ENCODE measurements around the gene SHLD3. TPM values are rescaled to one million over a fixed set of nuclear protein-coding genes. Genes with fewer than 3 reads are reported as not detected.
"Not testable (repeated sequence)": the region's sequence is repeated elsewhere in the genome, so short reads cannot be mapped to it uniquely, and the experiment has no call there.

Gene SHLD3
- 4.1 TPM for polyA plus RNA-seq (2012; ENCODE audit: insufficient read depth, insufficient read length)

DNA sequence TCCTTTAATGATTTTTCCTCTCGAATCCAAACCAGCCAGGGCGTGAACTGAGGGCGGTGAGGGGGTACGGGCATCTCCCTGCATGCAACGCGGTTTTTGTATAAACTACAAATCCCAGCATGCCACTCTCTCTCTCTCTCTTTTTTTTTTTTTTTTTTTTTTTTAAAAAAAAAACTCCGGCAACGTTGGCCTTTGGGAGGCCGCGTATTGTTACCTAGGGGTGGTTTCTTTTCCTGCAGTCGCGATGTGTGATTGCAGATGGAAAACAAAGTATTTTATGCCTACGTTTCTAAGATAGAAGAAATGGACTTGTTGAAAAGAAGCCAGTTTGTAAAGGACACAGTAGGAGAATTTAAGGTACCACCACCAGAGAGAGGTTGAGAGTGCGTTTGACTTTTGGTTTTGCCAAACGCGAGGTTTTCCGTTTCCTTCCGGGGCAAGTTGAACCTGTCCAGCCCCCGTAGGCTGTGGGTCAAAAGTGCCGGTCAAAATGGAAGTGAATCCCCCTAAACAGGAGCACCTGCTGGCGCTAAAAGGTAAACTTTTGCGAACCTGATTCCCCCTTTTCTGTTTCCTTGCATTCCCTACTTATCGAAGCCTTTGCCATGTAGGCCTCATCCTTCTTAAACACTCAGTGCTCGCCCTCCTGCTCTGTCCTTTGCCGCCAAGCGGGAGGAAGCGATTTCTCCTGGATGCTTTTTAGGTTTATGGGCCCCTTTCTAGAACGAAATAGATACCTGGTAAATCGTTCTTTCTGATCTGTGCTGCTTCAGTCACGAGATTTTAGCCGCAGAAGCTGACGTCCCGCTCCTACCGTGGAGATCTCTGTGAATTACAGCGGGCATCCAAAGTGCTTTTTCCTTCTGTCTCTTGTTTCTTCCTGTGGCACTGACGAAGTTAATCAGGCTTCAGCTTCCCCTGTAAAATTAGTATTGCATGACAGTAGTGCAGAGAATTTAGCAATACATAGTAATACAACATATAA lies at the start of gene SHLD3, which contains the start of gene TRAPPC13:
Gene SHLD3 (plus strand): TSS at position 457 of the 985 bp plus-strand sequence. CDS start 4,561 bp downstream, outside the sequence.
Gene TRAPPC13 (plus strand): TSS at position 457 of the 985 bp plus-strand sequence. CDS start 34 bp downstream, at position 491.
- DNase-seq (ENCODE audit: low read depth, low spot score), result peak; percentile 91
- peak within 1 kb of the TSS; percentile 97 for H3K4me3 ChIP-seq (ENCODE audit: low read length)

DNA sequence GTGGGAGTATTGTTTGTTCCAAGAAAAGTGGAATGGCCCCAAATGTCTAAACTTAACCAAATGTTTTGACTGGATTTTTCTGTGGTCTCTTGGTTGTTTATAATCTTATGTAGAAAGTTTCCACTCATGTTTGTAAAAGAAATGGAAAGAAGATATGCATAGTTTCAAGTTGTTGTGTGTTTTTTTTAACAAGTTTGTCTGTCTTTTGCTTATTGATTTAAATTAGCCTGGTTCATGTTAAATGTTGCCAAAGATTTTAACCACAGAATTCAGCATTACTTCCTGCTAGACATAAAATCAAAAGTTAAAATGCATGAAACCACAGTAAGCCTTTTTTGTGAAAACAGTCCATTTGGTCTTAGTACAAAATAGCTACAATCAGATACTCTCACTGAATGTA lies 47.7 kb upstream of the SHLD3 start:
- DNase-seq (ENCODE audit: low read depth, low spot score), result no peak
- no peak overlapping the region for H3K4me3 ChIP-seq (ENCODE audit: low read length)

DNA sequence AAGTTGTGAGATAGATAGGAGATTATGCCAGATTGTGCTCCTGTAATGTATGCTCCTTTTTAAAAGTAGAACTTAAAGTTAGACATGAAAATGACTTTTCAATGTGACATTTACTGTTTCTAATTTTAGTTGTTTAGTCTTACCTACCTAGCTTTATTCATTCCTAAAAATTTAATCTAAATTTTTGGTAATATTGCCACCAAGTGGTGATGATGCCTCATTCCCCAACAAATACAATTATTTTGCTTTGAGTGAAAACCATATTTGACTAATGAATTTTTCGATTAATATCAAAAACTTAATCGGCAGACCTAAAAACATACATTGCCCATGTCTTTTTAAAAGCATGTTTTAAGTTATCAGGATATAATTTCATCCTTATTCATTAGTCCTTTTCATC lies 36.1 kb upstream of the SHLD3 start:
- DNase-seq (ENCODE audit: low read depth, low spot score), result no peak
- H3K4me3 ChIP-seq (ENCODE audit: low read length), result no peak overlapping the region

- not testable (repeated sequence) for H3K4me3 ChIP-seq (ENCODE audit: low read length); DNase-seq (ENCODE audit: low read depth, low spot score)
Observed at GRCh38 chr5:65601761-65602160, 23.1 kb upstream of the SHLD3 start.

- no peak overlapping the region for H3K4me3 ChIP-seq (ENCODE audit: low read length)
- no peak for DNase-seq (ENCODE audit: low read depth, low spot score)
Observed at GRCh38 chr5:65611524-65611923, 13.3 kb upstream of the SHLD3 start.

DNA sequence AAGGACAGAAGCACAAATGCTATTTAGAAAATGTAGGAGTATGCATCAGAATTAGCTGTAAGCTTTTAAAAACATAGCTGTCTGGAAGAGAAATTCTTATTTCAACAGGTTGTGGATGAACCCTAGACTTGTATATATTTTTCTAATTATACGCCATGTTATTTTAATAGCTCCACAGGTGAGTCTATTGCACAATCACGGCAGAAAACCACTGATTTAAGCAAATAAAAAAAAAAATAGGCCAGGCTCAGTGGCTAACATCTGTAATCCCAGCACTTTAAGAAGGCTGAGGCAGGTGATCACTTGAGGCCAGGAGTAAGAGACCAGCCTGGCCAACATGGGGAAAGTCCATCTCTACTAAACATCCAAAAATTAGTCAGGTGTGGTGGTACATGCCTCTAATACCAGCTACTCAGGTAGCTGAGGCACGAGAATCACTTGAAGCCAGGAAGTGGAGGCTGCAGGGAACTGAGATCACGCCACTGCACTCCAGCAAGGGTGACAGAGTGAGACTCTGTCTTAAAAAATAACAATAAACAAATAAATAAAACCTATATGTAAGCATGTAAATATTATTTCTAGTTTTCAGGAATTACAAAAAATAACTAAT lies 12.4 kb upstream of the SHLD3 start:
- DNase-seq (ENCODE audit: low read depth, low spot score), result no peak
- no peak overlapping the region for H3K4me3 ChIP-seq (ENCODE audit: low read length)

- no peak for DNase-seq (ENCODE audit: low read depth, low spot score)
Observed at GRCh38 chr5:65620021-65620420, 4.8 kb upstream of the SHLD3 start.

DNA sequence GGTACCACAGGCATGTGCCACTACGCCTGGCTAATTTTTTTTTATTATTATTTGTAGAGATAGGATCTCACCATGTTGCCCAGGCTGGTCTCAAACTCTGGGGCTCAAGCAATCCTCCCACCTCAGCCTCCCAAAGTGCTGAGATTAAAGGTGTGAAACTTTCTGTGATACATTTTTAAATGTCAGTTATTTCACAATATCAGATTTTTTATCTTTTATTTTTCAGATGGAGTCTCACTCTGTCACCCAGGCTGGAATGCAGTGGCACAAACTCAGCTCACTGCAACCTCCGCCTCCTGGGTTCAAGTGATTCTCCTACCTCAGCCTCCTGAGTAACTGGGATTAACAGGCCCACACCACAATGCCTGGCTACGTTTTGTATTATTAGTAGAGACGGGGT lies 2.9 kb upstream of the SHLD3 start:
- DNase-seq (ENCODE audit: low read depth, low spot score); H3K4me3 ChIP-seq (ENCODE audit: low read length): not testable (repeated sequence)

More at GRCh38 chr5:65620021-65620420, 4.8 kb upstream of the SHLD3 start:
- no peak overlapping the region for H3K4me3 ChIP-seq (ENCODE audit: low read length)

DNA sequence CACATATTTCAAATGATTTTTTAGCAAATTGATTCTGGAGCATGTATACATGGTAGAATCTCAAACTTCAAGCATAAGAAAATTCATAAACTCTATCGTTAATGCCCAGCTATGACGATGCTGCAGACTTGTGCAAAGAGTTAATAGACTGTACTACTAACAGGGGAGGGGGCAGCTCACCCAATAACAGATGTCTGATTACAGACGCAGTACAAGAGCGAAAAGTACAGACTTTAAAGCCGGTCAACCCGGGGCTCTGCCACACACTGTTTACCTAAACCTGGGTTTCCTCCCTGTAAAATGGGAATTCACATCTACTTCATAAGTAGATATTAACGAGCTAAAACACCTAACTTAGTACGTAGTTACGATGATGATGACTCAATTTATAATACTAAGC lies 1.3 kb upstream of the SHLD3 start:
- no peak for DNase-seq (ENCODE audit: low read depth, low spot score)
- H3K4me3 ChIP-seq (ENCODE audit: low read length), result peak overlapping the region; percentile 97

DNA sequence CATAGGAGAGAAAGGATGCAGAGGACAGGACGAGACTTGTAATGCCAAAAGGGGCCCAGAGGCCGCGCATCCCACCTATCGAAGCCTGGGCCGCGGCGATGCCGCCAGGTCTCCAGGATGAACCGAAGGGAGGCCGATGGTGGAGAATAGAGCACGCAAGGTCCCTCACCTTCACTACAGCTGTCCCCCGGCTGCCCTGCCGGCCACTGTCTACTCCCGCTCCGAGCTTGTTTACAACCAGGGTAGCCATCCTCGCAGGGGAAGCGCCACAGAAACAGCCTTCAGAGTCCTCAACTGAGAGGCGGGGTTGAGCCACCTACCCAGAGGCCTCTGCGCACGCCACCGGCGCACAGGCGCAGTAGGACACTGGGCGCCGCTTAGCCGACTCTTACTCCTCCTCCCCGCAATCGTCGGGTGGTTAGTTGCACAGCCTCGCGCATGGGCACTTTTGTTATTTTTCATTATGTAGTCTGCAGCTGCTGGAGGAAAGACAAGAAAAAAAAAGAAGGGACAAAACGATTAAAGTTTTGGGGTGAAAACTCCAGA lies 729 bp upstream of the SHLD3 start, which contains the start of gene TRIM23:
Gene TRIM23 (minus strand): TSS at position 309 of the 546 bp plus-strand sequence. CDS start 59 bp downstream, at position 250.
- H3K4me3 ChIP-seq (ENCODE audit: low read length), result peak within 1 kb of the TSS; percentile 97
- peak; percentile 90 for DNase-seq (ENCODE audit: low read depth, low spot score)

DNA sequence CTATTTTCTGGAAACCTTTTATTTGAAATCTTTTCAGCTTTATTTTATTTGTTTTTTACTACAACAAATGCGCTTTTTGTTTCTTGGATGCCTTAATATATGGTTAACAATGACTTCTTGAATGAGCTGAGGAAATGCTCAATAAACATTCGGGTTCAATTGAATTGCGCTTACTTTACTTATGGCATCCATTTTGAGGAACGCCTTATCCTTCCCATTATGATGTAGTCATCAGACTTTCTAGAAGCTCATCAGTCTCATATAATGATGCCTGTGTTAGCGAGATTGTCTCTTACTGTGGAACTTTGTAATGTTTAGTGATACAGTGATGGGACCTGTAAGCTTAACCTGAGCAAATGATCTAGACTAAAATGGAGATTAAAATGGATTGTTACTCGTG lies 916 bp downstream of the SHLD3 start:
- DNase-seq (ENCODE audit: low read depth, low spot score), result no peak
- H3K4me3 ChIP-seq (ENCODE audit: low read length), result peak overlapping the region; percentile 97

- no peak for DNase-seq (ENCODE audit: low read depth, low spot score)
- H3K4me3 ChIP-seq (ENCODE audit: low read length), result no peak overlapping the region
Observed at GRCh38 chr5:65630981-65631380, 6.2 kb downstream of the SHLD3 start.

- DNase-seq (ENCODE audit: low read depth, low spot score), result no peak
- H3K4me3 ChIP-seq (ENCODE audit: low read length), result no peak overlapping the region
Observed at GRCh38 chr5:65640240-65640639, 15.4 kb downstream of the SHLD3 start.

GRCh38 chr5:65646938-65647337 lies 22.1 kb downstream of the SHLD3 start:
- no peak for DNase-seq (ENCODE audit: low read depth, low spot score)
- no peak overlapping the region for H3K4me3 ChIP-seq (ENCODE audit: low read length)

GRCh38 chr5:65647941-65648340 lies 23.1 kb downstream of the SHLD3 start:
- DNase-seq (ENCODE audit: low read depth, low spot score), result no peak
- H3K4me3 ChIP-seq (ENCODE audit: low read length), result no peak overlapping the region

DNA sequence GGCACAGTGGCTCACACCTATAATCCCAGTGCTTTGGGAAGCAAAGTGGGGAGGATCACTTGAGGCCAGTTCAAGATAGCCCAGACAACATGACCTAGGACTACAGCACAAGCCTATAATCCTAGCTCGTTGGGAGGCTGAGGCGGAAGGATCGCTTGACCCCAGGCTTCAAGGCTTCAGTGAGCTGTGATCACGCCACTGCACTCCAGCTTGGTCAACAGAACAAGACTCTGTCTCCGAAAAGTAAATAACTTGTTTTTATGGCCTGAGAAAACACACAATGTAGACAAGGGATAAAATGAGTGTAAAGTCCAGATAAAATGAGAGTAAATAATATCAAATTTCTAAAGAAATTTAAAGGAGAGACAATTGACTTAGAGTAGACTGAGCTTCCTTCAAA lies 26.3 kb downstream of the SHLD3 start:
- DNase-seq (ENCODE audit: low read depth, low spot score), result no peak
- no peak overlapping the region for H3K4me3 ChIP-seq (ENCODE audit: low read length)

GRCh38 chr5:65654713-65655112 lies 29.9 kb downstream of the SHLD3 start:
- H3K4me3 ChIP-seq (ENCODE audit: low read length), result no peak overlapping the region
- DNase-seq (ENCODE audit: low read depth, low spot score), result no peak

- DNase-seq (ENCODE audit: low read depth, low spot score), result no peak
- no peak overlapping the region for H3K4me3 ChIP-seq (ENCODE audit: low read length)
Observed at GRCh38 chr5:65663804-65664521, 39.1 kb downstream of the SHLD3 start.

- no peak for DNase-seq (ENCODE audit: low read depth, low spot score)
- H3K4me3 ChIP-seq (ENCODE audit: low read length), result no peak overlapping the region
Observed at GRCh38 chr5:65668696-65669095, 43.9 kb downstream of the SHLD3 start.
